GM23338 (cell line): ENCODE data around the gene IPP. TPM values are rescaled to one million over a fixed set of nuclear protein-coding genes. Genes with fewer than 3 reads are reported as not detected.

Source experiments
- ATAC-seq: fragments of 200-7000 bp; cut with Tn5 transposase; 3 replicates; pipeline ENCODE4 v1.9.1; 2020
- DNase-seq: peaks from one replicate; pipeline ENCODE4 v3.0.0-alpha.2; 2015; ENCODE audit warnings: low spot score
- H2AFZ ChIP-seq: fragments of 200-600 bp; sonication (generic); 2 replicates; pipeline ENCODE4 v1.8.0; 2016; ENCODE audit warnings: antibody characterized with exemption, mild to moderate bottlenecking, moderate library complexity
- H3F3A ChIP-seq: fragments of 200-600 bp; sonication (generic); replicated peaks from 2 replicates; pipeline ENCODE4 v1.8.0; 2017; ENCODE audit warnings: antibody characterized with exemption, mixed run types, low read depth
- H3K27ac ChIP-seq: fragments of 200-600 bp; sonication (generic); 2 replicates; pipeline ENCODE4 v1.6.1; 2016; ENCODE audit warnings: low read depth
- H3K27me3 ChIP-seq: fragments of 200-600 bp; sonication (generic); 2 replicates; pipeline ENCODE4 v1.8.0; 2016; ENCODE audit warnings: mild to moderate bottlenecking, mixed run types, moderate library complexity; ENCODE audit not compliant: insufficient read depth
- H3K36me3 ChIP-seq: fragments of 200-600 bp; sonication (generic); 2 replicates; pipeline ENCODE4 v1.8.0; 2016; ENCODE audit warnings: mild to moderate bottlenecking; ENCODE audit not compliant: insufficient read depth
- H3K4me1 ChIP-seq: fragments of 200-600 bp; sonication (generic); 2 replicates; pipeline ENCODE4 v1.8.0; 2016; ENCODE audit warnings: mild to moderate bottlenecking, moderate library complexity; ENCODE audit not compliant: insufficient read depth
- H3K4me2 ChIP-seq: fragments of 200-600 bp; sonication (generic); 2 replicates; pipeline ENCODE4 v1.7.1; 2017; ENCODE audit warnings: mixed run types
- H3K4me3 ChIP-seq: fragments of 200-600 bp; sonication (generic); 2 replicates; pipeline ENCODE4 v1.6.1; 2016; ENCODE audit warnings: mixed run types
- H3K79me2 ChIP-seq: fragments of 200-600 bp; sonication (generic); replicated peaks from 2 replicates; pipeline ENCODE4 v1.8.0; 2017; ENCODE audit warnings: mild to moderate bottlenecking; ENCODE audit not compliant: insufficient read depth
- H3K9me2 ChIP-seq: fragments of 200-600 bp; sonication (generic); 2 replicates; pipeline ENCODE4 v1.8.0; 2017; ENCODE audit not compliant: insufficient read depth
- H4K20me1 ChIP-seq: fragments of 200-600 bp; sonication (generic); replicated peaks from 2 replicates; pipeline ENCODE4 v1.8.0; 2017; ENCODE audit warnings: mild to moderate bottlenecking; ENCODE audit not compliant: insufficient read depth
- H3K27ac Mint-ChIP-seq: 2 replicates; pipeline ENCODE4 v1.8.0; 2020; ENCODE audit warnings: inconsistent platforms, mild to moderate bottlenecking, moderate library complexity, mixed read lengths
- H3K27me3 Mint-ChIP-seq: 3 replicates; pipeline ENCODE4 v1.8.0; 2022; ENCODE audit warnings: low read depth, mild to moderate bottlenecking, moderate library complexity, mixed read lengths, inconsistent platforms; ENCODE audit not compliant: insufficient read depth, poor library complexity
- H3K36me3 Mint-ChIP-seq: 3 replicates; pipeline ENCODE4 v1.8.0; 2021; ENCODE audit warnings: low read depth, mild to moderate bottlenecking, inconsistent platforms, moderate library complexity, mixed read lengths
- H3K4me1 Mint-ChIP-seq: 3 replicates; pipeline ENCODE4 v1.8.0; 2020; ENCODE audit warnings: mild to moderate bottlenecking, inconsistent platforms, mixed read lengths
- H3K4me3 Mint-ChIP-seq: 3 replicates; pipeline ENCODE4 v1.8.0; 2021; ENCODE audit warnings: moderate library complexity, mild to moderate bottlenecking, inconsistent platforms, mixed read lengths
- H3K9me3 Mint-ChIP-seq: 3 replicates; pipeline ENCODE4 v1.8.0; 2020; ENCODE audit warnings: moderate library complexity, mild to moderate bottlenecking, inconsistent platforms, mixed read lengths
- CREB1 ChIP-seq: fragments of 250-450 bp; sonication (Bioruptor Pico); IDR thresholded peaks from 2 replicates; pipeline ENCODE4 v1.5.0; 2020; ENCODE audit warnings: low read depth, mild to moderate bottlenecking, moderate library complexity
- CTCF ChIP-seq, 2 experiments: fragments of 200-600 bp in 1 of 2; sonication (generic) in 1 of 2; conservative IDR thresholded peaks; 2 replicates each; pipeline versions ENCODE4 v1.5.1 to v1.6.1; 2016 to 2017; ENCODE audit warnings: antibody characterized with exemption in 2 of 2, low read depth in 2 of 2, mild to moderate bottlenecking in 2 of 2, moderate library complexity in 1 of 2
- ETS1 ChIP-seq: IDR thresholded peaks from 2 replicates; pipeline ENCODE4 v1.6.1; 2016; ENCODE audit warnings: antibody characterized with exemption
- EZH2phosphoT487 ChIP-seq: fragments of 200-600 bp; sonication (generic); IDR thresholded peaks from one replicate; pipeline ENCODE4 v1.8.1; 2018; ENCODE audit warnings: antibody characterized with exemption; ENCODE audit not compliant: unreplicated experiment
- JUNB ChIP-seq: IDR thresholded peaks from one replicate; pipeline ENCODE4 v1.6.1; 2016; ENCODE audit warnings: antibody characterized with exemption; ENCODE audit not compliant: unreplicated experiment
- NANOG ChIP-seq: IDR thresholded peaks from 2 replicates; pipeline ENCODE4 v1.6.1; 2016; ENCODE audit warnings: antibody characterized with exemption, borderline replicate concordance
- POLR2AphosphoS5 ChIP-seq: IDR thresholded peaks from 2 replicates; pipeline ENCODE4 v1.6.1; 2016; ENCODE audit warnings: antibody characterized with exemption, low read depth
- STAT1 ChIP-seq: IDR thresholded peaks from one replicate; pipeline ENCODE4 v1.6.1; 2016; ENCODE audit warnings: antibody characterized with exemption; ENCODE audit not compliant: unreplicated experiment
- ZNF114 ChIP-seq: fragments of 250-450 bp; sonication (Bioruptor Pico); IDR thresholded peaks from 2 replicates; pipeline ENCODE4 v1.5.0; 2020; ENCODE audit warnings: mild to moderate bottlenecking, moderate library complexity
- ZNF331 ChIP-seq: fragments of 250-450 bp; sonication (Bioruptor Pico); IDR thresholded peaks from 2 replicates; pipeline ENCODE4 v1.5.0; 2020; ENCODE audit warnings: low read depth, mild to moderate bottlenecking, moderate library complexity
- polyA plus RNA-seq: library from polyadenylated mRNA; unstranded; fragments of >200 nt; fragmentation: Nextera tagmentation; extraction: Ambion mirVana; gene quantifications from 2 replicates; pipeline ENCODE4 v1.2.1, GENCODE V29; 2016
- total RNA-seq: library from RNA; depleted of rRNA; stranded (reverse); fragments of >200 nt; shearing (Covaris generic); gene quantifications from 2 replicates; pipeline ENCODE4 v1.2.3, GENCODE V29; 2014
- TF ChIP-seq, protein P1 (sequence below): IDR thresholded peaks from one replicate; pipeline ENCODE4 v1.6.1; 2018; ENCODE audit warnings: antibody characterized with exemption; ENCODE audit not compliant: unreplicated experiment
- TF ChIP-seq, protein P2 (sequence below): fragments of 250-450 bp; sonication (Bioruptor Pico); IDR thresholded peaks from 2 replicates; pipeline ENCODE4 v1.5.0; 2020; ENCODE audit warnings: mild to moderate bottlenecking, moderate library complexity

Gene IPP
- total and polyA plus RNA-seq, 2 experiments from 2014 or later: 1.8 to 2.8 TPM

GRCh38 chr1:45660336-45660735, 90.1 kb downstream of the IPP start:
- Histone ChIP-seq H3K4me1 (no peaks in the 10 kb centered on the region), H3K27me3 (no peaks in the 10 kb centered on the region), H3K4me3 (no peak overlapping the region), H3K36me3 (peaks cover 44% of the 10 kb centered on the region), H2AFZ (no peak overlapping the region), H3K27ac (no peak overlapping the region), H3K79me2 (peaks cover 79% of the 10 kb centered on the region), H3K9me2 (no peaks in the 10 kb centered on the region), H4K20me1 (peaks cover 35% of the 10 kb centered on the region), H3F3A (0 out of 2 replicates have a peak, but pooled peaks cover 5% of the 10 kb centered on the region), H3K4me2 (no peak overlapping the region)
- Mint-ChIP-seq H3K27me3 (peaks cover 4% of the 10 kb centered on the region), H3K9me3 (no peaks in the 10 kb centered on the region), H3K36me3 (peaks cover 59% of the 10 kb centered on the region), H3K4me3 (no peak overlapping the region), H3K4me1 (peaks cover 6% of the 10 kb centered on the region), H3K27ac (no peak overlapping the region)
- ATAC-seq (no peak), DNase-seq (no peak)
- TF ChIP-seq, protein P1, sequence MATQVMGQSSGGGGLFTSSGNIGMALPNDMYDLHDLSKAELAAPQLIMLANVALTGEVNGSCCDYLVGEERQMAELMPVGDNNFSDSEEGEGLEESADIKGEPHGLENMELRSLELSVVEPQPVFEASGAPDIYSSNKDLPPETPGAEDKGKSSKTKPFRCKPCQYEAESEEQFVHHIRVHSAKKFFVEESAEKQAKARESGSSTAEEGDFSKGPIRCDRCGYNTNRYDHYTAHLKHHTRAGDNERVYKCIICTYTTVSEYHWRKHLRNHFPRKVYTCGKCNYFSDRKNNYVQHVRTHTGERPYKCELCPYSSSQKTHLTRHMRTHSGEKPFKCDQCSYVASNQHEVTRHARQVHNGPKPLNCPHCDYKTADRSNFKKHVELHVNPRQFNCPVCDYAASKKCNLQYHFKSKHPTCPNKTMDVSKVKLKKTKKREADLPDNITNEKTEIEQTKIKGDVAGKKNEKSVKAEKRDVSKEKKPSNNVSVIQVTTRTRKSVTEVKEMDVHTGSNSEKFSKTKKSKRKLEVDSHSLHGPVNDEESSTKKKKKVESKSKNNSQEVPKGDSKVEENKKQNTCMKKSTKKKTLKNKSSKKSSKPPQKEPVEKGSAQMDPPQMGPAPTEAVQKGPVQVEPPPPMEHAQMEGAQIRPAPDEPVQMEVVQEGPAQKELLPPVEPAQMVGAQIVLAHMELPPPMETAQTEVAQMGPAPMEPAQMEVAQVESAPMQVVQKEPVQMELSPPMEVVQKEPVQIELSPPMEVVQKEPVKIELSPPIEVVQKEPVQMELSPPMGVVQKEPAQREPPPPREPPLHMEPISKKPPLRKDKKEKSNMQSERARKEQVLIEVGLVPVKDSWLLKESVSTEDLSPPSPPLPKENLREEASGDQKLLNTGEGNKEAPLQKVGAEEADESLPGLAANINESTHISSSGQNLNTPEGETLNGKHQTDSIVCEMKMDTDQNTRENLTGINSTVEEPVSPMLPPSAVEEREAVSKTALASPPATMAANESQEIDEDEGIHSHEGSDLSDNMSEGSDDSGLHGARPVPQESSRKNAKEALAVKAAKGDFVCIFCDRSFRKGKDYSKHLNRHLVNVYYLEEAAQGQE: no peak
- no peak for TF ChIP-seq ETS1
- no peak for TF ChIP-seq POLR2AphosphoS5
- no peak for TF ChIP-seq CREB1 (CRISPR knock-in tag)
- no peak for TF ChIP-seq NANOG
- no peak for TF ChIP-seq ZNF114 (CRISPR knock-in tag)
- TF ChIP-seq CTCF (conservative IDR thresholded peaks at IDR 0.05; ENCODE audit: low read depth in 2 of 2): no peak
- TF ChIP-seq ZNF331 (CRISPR knock-in tag): no peak
- no peak for TF ChIP-seq STAT1
- TF ChIP-seq, protein P2, sequence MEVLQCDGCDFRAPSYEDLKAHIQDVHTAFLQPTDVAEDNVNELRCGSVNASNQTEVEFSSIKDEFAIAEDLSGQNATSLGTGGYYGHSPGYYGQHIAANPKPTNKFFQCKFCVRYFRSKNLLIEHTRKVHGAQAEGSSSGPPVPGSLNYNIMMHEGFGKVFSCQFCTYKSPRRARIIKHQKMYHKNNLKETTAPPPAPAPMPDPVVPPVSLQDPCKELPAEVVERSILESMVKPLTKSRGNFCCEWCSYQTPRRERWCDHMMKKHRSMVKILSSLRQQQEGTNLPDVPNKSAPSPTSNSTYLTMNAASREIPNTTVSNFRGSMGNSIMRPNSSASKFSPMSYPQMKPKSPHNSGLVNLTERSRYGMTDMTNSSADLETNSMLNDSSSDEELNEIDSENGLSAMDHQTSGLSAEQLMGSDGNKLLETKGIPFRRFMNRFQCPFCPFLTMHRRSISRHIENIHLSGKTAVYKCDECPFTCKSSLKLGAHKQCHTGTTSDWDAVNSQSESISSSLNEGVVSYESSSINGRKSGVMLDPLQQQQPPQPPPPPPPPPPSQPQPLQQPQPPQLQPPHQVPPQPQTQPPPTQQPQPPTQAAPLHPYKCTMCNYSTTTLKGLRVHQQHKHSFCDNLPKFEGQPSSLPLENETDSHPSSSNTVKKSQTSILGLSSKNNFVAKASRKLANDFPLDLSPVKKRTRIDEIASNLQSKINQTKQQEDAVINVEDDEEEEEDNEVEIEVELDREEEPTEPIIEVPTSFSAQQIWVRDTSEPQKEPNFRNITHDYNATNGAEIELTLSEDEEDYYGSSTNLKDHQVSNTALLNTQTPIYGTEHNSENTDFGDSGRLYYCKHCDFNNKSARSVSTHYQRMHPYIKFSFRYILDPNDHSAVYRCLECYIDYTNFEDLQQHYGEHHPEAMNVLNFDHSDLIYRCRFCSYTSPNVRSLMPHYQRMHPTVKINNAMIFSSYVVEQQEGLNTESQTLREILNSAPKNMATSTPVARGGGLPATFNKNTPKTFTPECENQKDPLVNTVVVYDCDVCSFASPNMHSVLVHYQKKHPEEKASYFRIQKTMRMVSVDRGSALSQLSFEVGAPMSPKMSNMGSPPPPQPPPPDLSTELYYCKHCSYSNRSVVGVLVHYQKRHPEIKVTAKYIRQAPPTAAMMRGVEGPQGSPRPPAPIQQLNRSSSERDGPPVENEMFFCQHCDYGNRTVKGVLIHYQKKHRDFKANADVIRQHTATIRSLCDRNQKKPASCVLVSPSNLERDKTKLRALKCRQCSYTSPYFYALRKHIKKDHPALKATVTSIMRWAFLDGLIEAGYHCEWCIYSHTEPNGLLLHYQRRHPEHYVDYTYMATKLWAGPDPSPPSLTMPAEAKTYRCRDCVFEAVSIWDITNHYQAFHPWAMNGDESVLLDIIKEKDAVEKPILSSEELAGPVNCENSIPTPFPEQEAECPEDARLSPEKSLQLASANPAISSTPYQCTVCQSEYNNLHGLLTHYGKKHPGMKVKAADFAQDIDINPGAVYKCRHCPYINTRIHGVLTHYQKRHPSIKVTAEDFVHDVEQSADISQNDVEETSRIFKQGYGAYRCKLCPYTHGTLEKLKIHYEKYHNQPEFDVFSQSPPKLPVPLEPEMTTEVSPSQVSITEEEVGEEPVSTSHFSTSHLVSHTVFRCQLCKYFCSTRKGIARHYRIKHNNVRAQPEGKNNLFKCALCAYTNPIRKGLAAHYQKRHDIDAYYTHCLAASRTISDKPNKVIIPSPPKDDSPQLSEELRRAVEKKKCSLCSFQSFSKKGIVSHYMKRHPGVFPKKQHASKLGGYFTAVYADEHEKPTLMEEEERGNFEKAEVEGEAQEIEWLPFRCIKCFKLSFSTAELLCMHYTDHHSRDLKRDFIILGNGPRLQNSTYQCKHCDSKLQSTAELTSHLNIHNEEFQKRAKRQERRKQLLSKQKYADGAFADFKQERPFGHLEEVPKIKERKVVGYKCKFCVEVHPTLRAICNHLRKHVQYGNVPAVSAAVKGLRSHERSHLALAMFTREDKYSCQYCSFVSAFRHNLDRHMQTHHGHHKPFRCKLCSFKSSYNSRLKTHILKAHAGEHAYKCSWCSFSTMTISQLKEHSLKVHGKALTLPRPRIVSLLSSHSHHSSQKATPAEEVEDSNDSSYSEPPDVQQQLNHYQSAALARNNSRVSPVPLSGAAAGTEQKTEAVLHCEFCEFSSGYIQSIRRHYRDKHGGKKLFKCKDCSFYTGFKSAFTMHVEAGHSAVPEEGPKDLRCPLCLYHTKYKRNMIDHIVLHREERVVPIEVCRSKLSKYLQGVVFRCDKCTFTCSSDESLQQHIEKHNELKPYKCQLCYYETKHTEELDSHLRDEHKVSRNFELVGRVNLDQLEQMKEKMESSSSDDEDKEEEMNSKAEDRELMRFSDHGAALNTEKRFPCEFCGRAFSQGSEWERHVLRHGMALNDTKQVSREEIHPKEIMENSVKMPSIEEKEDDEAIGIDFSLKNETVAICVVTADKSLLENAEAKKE (CRISPR knock-in tag): no peak
- TF ChIP-seq EZH2phosphoT487: no peak
- no peak for TF ChIP-seq JUNB
